NCI-H1417 (cell line): ENCODE data around the gene ATP9B.

ENCODE experiments used
- DNase-seq, 3 experiments: peaks; one replicate each; lab custom pipeline; 2025; lab: John Stamatoyannopoulos, UW

ATP9B gene

GRCh38 chr18:79195716-79196683, 126.8 kb downstream of the ATP9B start:
- peak in 2 of 3 experiments; percentile 16 to 62 for DNase-seq

- peak; percentile 44 to 99 (median 86) for DNase-seq
Observed at GRCh38 chr18:79197531-79197930, 128.3 kb downstream of the ATP9B start.

- DNase-seq: no peak
Observed at GRCh38 chr18:79199691-79200374, 130.6 kb downstream of the ATP9B start.

- peak in 2 of 3 experiments; percentile 64 to 70 for DNase-seq
Observed at GRCh38 chr18:79200546-79201268, 131.5 kb downstream of the ATP9B start.

GRCh38 chr18:79203017-79203605, 133.9 kb downstream of the ATP9B start:
- peak in 1 of 3 experiments; percentile 43 for DNase-seq

DNA sequence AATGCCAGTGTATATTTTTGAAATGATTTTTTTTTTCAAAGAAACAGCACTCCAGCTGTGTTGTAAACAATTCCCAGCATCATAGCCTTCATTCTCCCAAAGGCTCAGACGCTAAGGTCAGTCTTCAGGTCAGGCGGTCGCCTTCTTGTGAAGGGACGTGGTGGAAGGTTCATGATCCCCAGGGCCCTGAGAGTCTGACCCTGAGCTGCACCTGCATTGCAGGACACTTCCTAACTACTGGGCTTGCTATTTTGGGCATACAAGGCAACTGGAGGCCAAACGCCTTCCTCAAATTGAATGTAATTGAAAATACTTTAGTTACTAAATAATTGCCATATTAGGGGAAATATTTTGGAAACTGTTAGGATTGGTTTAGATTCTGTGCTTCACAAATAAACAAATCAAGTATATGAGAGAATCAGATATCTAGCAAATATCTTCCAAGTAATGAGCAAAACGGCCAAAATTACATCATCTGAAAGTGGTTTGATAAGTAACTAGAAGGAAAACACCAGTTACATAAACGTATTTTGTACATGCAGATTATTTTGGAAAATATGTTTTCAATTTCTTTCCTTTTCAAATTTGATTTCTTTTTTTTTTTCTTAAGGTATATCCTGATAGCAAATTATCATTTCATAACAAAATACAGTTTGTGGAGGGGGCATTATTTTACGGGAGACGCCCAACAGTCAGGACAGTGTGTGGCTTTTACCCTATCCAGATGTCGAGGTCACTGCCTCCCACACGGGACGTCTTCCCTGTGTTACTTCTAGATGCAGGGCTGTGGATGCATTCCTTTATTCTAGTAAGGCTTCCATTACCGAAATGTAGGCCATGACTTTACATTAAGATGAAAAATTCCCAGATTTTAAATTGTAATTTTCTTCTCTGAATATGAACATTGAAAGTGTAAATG, 136.0 kb downstream of the ATP9B start:
- no peak for DNase-seq

DNA sequence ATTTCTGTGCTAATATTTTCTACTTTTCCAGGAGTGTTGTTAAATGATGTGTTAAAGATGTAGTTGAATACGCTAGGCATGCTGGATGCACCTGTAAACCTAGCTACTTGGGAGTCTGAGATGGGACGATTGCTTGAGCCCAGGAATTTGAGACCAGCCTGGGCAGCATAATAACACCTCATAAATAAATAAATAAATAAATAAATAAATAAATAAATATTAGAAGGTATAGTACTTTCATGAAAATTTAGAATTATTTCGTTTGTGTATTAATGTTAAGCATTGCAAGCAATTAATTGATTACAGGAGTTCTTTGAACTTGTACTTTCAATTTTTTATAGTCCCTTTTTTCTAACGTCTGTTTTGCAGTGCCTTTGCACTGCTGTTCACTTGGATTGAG, 137.2 kb downstream of the ATP9B start:
- no peak for DNase-seq

- DNase-seq: peak in 2 of 3 experiments; percentile 81 to 96
Observed at GRCh38 chr18:79208906-79209305, 139.7 kb downstream of the ATP9B start.

- DNase-seq: peak in 1 of 3 experiments; percentile 27
Observed at GRCh38 chr18:79210002-79210910, 141.1 kb downstream of the ATP9B start.

DNA sequence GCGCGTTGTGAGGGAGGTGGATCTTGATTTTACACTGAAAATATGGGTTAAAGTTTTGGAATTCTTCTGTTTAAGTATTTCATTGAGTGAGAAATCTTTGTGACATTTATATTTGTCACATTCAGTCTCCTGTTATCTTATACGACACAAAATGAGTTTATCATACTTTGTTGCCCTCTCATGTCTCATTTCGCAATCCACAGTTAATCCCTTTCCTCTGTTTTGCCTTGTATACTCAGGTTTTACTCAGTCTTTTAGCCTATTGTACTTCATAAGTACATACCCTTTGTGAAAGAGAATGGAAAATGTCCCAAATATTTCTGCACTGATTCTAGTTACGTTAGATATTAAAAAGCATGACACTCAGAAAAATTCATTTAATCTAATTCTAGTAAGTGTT, 142.7 kb downstream of the ATP9B start:
- DNase-seq: no peak

DNA sequence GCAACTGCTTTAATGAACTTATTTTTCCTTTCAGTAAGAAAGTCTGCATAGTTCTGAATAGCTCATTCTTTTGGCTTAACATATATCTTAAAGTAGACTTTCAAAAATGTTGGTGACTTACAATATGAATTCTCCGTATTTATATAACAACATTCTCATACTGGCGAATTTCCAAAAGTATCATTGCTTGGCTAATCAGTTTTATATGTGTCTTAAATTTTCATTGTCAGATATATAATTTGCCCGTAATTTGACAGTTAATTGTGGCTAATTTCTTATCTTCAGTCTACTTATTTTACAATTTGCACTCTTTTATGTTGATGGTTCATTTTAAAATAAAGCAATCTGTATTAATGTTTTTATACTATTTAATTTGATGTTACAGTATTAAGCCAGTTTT, 144.9 kb downstream of the ATP9B start:
- DNase-seq: peak in 1 of 3 experiments; percentile 32

DNA sequence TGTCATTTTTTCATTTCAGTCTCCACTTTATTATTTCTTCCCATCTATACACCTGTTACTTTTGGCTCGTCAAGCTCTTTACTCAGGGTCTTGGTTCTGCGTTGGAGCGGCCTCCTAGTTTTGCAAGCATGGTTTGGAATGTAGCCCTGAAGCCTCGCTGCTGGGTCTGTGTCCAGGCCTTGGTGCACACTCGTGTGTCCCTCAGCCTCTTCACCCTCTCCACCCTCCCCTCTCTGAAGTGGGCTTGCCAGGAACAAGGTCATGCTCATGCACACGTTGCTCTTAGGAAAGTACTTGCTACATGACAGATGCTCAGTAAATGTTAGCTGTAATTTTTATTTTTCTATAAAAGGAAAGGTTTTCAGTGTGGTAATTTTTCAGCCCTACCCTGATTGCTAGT, 147.0 kb downstream of the ATP9B start:
- DNase-seq: no peak

DNA sequence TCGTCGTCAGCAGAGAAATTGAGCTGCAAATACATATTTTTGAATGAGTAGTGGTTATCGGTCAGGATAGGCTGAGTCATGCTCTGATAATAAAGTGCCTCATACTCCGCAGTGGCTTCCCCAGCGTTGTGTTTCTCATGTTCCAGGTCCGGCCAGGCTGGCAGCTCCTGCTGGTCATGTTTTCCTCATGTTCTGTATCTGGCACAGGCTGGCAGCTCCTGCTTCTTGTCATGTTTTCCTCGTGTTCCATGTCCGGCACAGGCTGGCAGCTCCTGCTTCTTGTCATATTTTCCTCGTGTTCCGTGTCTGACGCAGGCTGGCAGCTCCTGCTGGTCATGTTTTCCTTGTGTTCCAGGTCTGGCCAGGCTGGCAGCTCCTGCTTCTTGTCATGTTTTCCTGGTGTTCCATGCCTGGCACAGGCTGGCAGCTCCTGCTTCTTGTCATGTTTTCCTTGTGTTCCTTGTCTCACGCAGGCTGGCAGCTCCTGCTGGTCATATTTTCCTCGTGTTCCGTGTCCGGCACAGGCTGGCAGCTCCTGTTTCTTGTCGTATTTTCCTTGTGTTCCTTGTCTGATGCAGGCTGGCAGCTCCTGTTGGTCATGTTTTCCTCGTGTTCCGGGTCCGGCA, 148.9 kb downstream of the ATP9B start:
- DNase-seq: no peak

DNA sequence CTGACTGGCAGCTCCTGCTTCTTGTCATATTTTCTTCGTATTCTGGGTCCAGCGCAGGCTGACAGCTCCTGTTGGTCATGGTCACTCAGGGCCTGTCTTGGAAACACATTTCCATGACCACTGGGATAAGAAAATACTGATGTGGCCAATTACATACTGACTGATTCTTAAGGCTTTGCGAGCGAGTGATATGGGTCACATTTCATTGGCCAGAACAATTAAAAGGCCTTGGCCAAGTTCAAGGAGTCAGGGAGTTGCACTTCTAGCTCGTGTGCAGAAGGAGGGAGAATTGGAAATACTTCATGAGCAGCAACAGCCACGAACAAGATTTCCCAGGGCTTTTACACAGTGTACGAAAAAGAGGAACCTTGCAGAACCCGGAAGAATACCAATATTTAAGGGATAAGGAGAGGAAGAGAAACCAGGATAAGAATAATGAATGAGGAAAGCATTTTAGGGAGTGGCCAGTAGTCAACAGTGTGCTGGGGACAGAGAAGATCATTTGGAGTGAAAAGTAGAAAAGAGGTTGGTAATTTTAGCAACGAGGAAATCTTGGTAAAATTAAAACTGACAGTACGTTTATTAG, 149.5 kb downstream of the ATP9B start:
- no peak for DNase-seq

GRCh38 chr18:79221136-79221535, 151.9 kb downstream of the ATP9B start:
- DNase-seq: no peak

GRCh38 chr18:79222790-79223189, 153.6 kb downstream of the ATP9B start:
- DNase-seq: no peak

- DNase-seq: no peak
Observed at GRCh38 chr18:79223431-79223830, 154.2 kb downstream of the ATP9B start.

DNA sequence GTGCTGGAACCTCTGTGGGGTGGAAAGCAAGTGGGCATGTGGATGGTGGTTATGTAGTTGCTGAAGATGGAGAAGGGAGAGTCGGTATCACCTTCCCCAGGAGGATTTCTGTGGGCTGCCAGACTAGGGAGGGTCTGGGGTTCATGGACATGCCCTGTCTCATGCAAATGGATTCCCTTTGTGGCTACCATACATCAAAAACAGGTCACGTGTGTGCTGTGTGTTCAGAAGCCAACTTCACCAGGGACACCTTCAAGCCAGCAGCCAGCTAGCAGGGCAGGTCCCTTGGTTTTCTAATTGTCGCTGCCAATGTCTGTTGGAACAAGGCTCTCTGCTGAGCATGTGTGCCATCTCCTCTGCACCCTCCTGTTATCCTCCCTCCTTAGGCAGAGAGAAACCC, 155.2 kb downstream of the ATP9B start:
- DNase-seq: no peak

DNA sequence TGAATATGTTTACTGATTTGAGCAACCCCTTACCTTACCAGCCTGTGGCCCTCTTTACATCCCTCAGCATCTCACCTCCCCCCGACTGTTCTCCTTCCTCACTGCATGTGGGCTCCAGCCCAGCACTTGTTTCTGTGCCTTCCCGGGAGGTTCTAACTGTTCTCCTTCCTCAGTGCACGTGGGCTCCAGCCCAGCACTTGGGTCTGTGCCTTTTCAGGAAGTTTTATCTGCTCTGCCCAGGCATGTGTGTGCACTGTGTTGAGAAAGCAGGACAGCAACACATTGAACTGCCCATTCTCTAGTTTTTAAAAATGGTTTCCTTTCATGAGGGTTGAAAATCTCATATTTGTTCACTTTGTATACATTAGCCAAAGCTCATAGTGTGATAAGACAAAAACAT, 158.4 kb downstream of the ATP9B start:
- no peak for DNase-seq
